ENCODE results near the gene NES. TPM values are rescaled to one million over a fixed set of nuclear protein-coding genes. Genes with fewer than 3 reads are reported as not detected.

NES gene
- total and polyA plus RNA-seq, 2 of the 8 experiments (the other 6 are each of a cell fraction or from before 2014, with no cell fraction given) = 13.3 to 135 TPM

GRCh38 chr1:156627313-156627880 is 49.8 kb downstream of the NES start (continued):
- TF ChIP-seq CTBP2 (IDR thresholded peaks at IDR 0.05; ENCODE audit: borderline replicate concordance, insufficient read depth, insufficient read length, low read length) = no peak
